GM21825 (cell line): ENCODE data around the gene HAGHL.
"Not testable (repeated sequence)": the region's sequence is repeated elsewhere in the genome, so short reads cannot be mapped to it uniquely, and the experiment has no call there.

ENCODE experiments used
- ATAC-seq: cut with Tn5 transposase; IDR thresholded peaks from one replicate; pipeline ENCODE4 v1.9.1; 2021; ENCODE audit warnings: mild to moderate bottlenecking, moderate library complexity; ENCODE audit not compliant: unreplicated experiment

HAGHL gene

DNA sequence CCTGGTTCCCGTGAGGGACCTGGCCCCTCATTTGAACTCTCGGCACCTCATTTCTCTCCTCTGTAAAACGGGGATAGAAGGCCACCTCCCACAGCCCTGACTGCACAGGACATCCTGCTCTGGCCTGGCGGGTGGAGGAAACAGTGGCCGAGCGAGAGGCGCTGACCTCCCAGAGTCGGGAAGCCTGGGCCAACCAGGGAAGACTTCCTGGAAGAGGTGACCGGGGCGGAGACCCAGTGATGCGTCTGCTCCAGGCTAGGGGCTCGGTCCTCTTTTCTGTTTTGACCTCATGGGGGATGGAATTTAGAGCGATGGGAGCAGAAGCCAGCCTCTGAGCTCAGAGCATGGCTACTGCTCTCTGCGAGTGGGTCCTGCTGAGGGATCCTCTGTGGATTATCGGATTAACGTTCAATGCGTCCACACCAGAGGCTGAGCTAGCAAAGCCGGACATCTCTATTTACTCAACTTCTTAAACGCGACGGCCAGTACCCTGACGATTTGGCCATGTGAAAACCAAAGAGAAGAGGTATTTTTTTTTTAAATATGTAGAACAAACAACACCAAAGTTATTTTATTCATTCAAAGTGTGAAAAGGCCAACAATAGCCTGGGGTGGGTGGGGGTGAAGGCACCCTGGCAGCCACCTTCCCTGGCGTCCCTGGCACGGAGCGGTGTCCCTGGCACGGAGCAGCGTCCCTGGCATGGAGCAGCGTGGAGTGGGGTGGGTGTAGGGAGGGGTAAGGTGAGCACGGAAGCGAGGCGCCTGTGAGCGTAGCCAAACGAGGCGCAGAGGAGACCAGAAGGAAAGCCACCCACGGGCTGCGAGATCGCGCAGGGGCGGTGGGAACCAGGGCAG is 24.5 kb downstream of the HAGHL start:
- ATAC-seq = no peak

- no peak for ATAC-seq
Measured at GRCh38 chr16:752007-752312, 25.1 kb downstream of the HAGHL start.

DNA sequence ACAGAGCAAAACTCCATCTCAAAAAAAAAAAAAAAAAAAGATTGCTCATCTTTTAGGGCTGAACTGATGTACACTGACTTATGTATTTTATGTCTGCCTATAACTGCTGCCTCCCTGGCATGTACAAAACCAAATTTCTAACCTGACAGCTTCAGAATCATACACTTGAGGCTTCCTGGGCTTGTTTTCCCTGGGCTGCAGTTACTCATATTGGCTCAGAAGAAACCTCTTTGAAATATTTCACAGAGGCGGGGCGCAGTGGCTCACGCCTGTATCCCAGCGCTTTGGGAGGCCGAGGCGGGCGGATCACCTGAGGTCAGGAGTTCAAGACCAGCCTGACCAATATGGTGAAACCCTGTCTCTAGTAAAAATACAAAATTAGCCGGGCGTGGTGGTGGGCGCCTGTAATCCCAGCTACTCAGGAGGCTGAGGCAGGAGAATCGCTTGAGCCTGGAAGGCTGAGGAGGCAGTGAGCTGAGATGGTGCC is 27.3 kb downstream of the HAGHL start:
- not testable (repeated sequence) for ATAC-seq

GRCh38 chr16:754656-755055 is 27.8 kb downstream of the HAGHL start:
- ATAC-seq = no peak

- no peak for ATAC-seq
Measured at GRCh38 chr16:756428-756827, 29.5 kb downstream of the HAGHL start.

DNA sequence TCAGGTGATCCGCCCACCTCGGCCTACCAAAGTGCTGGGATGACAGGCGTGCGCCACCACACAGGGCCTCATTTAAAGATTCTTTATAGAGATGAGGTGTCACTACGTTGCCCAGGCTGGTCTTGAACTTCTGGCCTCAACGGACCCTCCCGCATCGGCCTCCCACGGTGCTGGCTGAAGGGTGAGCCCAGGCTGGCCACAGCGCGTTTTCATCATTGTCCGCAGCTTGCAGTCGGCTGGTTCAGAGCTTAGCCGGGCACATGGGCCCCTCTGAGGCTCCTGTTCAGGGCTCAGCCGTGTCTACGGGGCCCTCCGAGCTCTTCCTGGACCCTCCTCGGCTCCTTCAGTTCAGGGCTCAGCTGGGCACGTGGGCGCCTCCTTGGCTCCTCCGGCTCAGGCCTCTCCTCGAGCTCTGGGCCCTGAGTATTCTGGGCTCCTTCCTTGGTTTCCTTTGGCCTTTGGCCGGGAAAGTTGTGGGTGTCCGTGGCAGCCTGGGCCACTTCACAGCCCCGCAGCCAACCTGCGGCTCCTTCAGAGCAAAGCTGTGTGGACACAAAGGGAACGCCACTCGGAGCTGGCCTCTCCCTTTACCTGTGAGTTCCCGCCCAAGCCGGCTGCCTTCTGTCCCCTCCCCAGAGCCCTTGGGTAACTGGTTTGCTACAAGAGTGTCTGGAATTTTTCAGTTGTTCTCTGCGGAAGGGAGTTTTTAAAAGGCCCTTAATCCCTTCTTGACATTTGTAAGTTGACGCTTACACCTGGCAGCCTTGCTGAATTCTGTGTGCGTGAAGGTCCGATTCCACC is 32.4 kb downstream of the HAGHL start:
- no peak for ATAC-seq

GRCh38 chr16:760065-760464 is 33.2 kb downstream of the HAGHL start:
- ATAC-seq = no peak

- ATAC-seq = no peak
Measured at GRCh38 chr16:760545-761343, 33.8 kb downstream of the HAGHL start, which contains the start of gene MSLN. TSS of gene MSLN (plus strand) at chr16:760734. CDS start at chr16:762681, 1,947 bp downstream.

DNA sequence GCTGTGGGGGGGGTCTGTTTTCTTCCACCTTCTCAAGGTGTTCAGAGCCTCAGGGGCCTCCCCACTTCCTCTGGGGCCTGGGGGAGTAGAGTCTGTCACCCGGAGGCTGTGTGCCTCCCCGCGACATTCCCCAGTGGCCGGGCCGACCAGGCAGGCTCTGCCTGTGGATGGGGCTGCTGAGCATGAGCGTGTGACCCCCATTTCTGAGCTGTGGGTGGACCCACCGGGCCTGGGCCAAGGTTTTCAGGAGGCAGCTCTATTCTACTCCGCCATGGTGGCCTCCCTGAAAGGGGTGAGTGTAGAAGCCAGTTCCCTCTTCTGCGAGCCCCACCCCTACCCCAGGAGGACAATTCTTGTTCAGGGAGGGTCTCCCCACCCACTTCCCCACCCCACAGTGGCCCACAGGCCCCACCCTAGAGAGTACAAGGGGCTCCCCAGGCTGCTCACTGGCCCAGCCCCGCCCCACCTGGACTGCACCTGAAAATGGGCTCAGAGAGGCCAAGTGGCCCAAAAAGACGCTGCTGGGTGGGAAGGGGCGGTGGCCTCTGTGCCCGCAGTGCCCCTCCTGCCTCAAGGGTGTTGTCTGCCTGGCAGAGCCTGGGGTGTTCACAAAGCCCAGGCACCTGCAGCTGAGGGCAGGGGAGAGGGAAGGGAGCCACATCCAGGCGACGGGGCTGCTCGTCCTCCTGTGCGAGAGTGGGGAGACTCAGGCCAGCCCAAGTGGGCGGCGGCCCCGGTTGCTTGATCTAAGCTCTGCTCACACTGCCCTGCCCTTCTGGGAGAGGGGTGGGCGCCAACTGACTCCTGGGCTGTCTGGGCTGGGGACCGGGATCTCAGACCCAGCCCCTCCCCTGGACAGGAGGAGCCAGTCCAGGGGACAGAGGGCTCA is 35.0 kb downstream of the HAGHL start:
- no peak for ATAC-seq

- no peak for ATAC-seq
Measured at GRCh38 chr16:762595-763268, 35.8 kb downstream of the HAGHL start.

- ATAC-seq = no peak
Measured at GRCh38 chr16:763369-764183, 36.7 kb downstream of the HAGHL start.

GRCh38 chr16:764184-764750 is 37.4 kb downstream of the HAGHL start:
- no peak for ATAC-seq

DNA sequence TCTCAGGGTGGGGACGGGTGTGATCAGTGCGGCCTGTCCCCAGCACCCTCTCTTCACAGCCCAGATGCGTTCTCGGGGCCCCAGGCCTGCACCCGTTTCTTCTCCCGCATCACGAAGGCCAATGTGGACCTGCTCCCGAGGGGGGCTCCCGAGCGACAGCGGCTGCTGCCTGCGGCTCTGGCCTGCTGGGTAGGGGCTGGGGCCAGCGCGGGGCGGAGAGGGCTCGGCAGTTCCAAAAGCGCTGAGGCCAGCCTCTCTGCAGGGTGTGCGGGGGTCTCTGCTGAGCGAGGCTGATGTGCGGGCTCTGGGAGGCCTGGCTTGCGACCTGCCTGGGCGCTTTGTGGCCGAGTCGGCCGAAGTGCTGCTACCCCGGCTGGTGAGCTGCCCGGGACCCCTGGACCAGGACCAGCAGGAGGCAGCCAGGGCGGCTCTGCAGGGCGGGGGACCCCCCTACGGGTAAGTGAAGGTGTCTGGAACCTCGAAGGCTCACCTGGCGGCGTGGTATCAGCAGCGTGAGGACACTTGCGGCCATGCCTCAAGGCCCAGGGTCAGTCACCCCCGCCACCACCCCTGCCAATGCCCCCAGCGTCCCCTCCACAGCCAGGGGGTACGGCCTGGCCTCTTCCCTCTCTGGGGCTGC is 38.1 kb downstream of the HAGHL start:
- no peak for ATAC-seq

DNA sequence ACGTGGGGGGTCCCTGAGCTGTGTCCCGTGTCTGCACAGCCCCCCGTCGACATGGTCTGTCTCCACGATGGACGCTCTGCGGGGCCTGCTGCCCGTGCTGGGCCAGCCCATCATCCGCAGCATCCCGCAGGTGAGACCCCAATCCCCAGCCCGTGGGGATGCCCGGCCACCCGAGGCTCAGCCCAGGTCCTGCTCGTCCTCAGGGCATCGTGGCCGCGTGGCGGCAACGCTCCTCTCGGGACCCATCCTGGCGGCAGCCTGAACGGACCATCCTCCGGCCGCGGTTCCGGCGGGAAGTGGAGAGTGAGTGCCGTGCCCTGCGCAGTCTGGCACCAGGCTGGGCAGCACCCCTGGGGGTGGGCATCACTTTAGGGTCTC is 38.6 kb downstream of the HAGHL start:
- no peak for ATAC-seq

DNA sequence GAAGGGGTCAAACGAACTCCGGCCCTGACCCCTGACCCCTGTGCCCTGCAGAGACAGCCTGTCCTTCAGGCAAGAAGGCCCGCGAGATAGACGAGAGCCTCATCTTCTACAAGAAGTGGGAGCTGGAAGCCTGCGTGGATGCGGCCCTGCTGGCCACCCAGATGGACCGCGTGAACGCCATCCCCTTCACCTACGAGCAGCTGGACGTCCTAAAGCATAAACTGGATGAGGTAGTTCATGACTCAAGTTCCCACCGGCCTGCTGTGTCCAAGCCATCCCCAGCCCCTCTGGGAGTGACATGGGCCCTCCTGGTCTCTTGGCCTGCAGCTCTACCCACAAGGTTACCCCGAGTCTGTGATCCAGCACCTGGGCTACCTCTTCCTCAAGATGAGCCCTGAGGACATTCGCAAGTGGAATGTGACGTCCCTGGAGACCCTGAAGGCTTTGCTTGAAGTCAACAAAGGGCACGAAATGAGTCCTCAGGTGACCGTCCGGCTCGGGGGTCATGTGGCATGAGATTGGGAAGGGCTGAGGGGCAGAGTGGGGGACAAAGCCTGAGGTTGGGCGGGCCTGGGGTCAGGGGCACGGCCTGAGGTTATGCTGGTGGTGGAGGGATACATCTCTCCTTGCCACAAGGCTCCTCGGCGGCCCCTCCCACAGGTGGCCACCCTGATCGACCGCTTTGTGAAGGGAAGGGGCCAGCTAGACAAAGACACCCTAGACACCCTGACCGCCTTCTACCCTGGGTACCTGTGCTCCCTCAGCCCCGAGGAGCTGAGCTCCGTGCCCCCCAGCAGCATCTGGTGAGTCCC is 39.3 kb downstream of the HAGHL start:
- no peak for ATAC-seq

DNA sequence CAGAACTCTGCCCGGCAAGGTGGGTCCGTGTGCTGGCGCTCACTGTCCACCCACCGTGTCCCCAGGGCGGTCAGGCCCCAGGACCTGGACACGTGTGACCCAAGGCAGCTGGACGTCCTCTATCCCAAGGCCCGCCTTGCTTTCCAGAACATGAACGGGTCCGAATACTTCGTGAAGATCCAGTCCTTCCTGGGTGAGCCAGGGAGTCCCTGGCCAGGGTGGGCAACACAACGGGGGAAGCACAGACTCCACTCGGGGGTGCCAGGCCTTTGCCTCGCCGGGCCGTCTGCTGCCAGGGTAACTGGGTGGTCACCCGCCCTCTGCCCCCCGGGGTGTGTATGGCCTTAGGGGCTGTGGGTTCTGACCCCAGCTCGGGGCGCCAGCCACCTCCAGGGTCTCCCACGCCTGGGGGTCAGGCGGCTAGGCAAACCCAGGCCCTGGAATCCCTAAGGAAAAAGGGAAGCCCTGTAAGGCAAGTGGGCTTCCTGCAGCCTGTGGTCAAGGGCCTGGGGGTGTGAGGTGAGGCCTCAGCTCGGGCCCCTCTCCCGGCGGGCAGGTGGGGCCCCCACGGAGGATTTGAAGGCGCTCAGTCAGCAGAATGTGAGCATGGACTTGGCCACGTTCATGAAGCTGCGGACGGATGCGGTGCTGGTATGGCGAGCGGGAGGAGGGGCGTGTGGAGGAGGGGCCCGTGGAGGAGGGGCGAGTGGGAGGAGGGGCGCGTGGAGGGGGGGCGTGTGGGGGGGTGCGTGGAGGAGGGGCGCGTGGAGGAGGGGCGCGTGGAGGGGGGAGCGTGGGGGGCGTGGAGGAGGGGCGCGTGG is 40.1 kb downstream of the HAGHL start:
- no peak for ATAC-seq
